NCI-H128 (cell line): ENCODE results near the gene ZFP36L2.
"Not testable (repeated sequence)": the region's sequence is repeated elsewhere in the genome, so short reads cannot be mapped to it uniquely, and the experiment has no call there.

ENCODE experiments used
- DNase-seq: peaks from one replicate; lab custom pipeline; 2025; ENCODE audit not compliant: unreplicated experiment; lab: John Stamatoyannopoulos, UW

ZFP36L2 gene

DNA sequence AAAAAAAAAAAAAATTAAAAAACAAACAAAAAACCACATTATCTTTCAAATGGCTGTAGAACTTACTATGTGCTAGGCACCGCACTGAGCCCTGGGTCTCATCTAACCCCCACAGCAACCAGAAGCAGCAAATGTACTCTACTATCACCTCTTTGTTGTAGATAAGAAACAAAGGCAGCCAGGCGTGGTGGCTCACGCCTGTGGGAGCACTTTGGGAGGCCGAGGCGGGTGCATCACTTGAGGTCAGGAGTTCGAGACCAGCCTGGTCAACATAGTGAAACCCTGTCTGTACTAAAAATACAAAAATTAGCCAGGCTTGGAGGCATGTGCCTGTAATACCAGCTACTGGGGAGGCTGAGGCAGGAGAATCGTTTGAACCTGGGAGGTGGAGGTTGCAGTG is 36.5 kb downstream of the ZFP36L2 start:
- DNase-seq, result not testable (repeated sequence)

DNA sequence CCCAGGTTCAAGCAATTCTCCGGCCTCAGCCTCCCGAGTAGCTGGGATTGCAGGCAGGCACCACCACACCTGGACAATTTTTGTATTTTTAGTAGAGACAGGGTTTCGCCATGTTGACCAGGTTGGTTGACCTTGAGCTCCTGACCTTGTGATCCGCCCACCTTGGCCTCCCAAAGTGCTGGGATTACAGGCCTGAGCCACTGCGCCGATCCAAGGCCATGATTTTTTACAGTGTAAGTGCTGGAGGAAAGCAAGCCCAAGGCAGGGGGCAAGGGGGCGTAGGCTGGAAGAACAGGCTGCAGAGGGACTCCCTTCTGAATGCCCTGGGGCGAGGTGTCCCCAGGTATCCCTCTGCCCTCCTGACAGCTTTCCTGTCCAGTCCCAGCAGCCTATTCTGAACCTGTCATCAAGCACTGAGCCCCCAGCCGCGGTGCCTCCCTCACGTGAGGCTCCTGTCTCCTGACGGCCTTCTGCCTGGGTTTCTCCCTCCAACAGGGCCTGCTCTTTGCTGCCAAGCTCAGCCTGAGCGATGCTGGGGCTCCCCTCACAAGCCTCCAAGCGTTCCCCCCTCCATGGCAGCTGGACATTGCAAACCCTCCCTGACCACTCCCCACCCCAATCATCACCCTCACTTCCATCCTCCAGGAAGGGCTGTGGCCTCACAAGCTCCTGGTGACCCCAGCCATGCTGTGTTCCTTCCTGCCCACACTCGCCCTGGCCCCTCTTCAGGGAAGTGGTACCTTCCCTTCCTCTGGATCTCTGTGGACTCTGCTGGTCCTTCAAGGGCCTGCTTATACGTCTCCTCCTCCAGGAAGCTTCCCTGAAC is 37.6 kb downstream of the ZFP36L2 start:
- no peak for DNase-seq

DNA sequence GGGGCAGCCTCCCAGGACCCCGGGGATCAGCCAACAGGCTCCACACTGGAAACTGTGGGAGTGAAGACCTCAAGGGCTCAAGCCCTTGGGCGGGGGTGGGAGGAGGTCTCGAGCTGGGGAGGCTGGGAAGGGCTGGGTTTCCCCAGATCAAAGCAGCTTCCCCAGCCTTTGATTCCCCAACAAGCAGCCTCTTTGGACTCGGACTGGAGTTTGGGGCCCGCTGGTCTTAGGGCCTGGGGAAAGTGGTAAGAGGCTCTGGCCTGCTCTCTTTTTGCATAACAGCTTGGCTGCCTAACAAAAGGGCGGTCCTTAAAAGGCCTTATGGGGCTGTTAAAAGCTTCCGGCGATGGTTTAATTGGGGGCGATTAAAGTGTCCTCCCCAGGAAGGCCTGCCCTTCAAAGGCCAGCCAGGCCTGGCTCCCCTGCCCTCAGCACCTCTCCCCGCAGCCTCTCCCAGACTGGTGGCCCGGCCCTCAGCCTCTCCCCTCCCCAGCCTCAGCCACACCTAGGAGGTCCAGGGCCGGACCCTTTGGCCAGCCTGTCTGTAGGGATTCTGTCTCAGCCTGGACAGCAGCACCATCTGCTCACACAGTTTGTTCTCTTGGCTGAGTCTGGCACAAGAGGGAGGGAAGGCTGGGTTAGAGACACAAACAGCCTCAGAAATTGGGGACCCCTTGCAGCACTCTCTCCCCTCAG is 39.6 kb downstream of the ZFP36L2 start:
- DNase-seq, result no peak

DNA sequence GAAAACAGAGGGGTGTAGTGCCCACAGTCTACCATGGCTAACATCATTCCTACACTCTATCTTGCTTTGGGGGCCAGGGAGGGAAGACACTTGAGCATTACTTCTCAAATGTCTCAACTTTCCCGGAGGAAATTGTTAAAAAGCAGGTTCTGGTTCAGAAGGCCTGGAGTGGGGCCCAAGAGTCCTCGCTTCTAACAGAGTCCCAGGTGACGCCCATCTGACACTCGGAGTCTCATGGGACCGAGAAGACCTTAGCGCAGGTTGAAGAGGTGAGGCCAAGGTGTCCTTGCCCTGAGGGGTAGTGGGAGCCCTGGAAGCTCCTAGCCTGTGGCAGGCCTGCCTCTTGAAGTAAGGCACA is 40.1 kb downstream of the ZFP36L2 start:
- no peak for DNase-seq

DNA sequence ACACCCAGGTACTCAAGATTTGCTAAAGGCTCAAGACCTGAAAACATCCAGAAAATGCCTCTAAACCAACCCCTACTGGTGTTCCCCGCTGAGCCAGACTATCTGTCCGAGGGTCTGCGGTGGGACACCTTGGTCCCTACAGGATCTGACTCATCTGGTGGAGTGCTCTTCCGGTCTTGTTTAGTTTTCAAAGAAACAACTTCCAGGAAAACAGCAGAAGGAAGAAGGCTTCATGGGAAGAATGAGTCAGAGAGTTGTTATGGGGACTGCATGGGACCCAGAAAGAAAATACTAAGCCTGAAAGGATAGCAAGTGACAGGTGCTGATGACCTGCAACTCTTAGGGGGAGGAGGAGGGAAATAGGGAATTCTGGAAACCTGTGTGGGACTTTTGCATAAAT is 41.3 kb downstream of the ZFP36L2 start:
- DNase-seq, result no peak

DNA sequence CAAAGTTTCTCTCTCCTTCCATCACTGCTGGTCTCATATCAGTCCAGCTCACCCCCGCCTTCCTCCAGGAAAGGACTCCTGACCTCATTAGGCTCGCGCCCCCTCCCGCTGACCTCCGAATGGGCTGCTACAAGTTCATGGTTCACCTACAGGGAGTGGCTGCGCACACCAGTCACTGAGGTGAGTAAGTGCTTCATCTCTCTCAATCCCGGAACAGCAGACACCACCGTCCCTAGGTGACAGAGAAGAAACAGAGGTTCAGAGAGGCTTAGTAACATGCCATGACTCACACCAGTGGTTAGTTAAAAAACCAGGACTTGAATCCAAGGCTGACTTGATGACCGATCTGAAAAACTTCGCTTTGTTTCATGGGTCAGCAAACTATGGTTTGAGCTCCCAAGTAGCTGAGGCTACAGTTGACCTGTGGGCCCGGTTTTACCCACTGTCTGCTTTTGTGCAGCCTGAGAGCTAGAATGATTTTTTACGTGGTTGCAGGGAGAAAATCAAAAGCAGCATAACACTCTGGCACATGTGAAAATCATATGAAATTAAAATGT is 42.0 kb downstream of the ZFP36L2 start:
- no peak for DNase-seq

DNA sequence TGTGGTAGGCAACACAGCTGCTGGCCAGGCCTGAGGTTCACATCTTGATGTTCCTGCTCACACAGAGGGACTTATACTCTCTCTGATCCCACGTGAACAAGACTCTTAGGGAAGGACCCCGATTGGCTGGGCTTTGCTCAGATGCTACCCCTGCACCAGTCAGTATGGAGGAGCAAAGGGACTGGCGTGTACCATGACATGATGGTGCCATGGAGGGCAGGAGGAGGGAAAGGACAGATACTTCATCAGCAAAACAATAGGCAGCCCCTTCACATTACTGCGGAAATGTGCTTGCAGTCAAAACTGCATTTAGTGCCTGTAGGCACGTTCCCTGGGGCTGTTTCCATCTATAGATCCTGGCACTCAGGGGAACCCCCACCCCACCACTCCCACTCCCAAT is 42.7 kb downstream of the ZFP36L2 start:
- DNase-seq, result no peak

DNA sequence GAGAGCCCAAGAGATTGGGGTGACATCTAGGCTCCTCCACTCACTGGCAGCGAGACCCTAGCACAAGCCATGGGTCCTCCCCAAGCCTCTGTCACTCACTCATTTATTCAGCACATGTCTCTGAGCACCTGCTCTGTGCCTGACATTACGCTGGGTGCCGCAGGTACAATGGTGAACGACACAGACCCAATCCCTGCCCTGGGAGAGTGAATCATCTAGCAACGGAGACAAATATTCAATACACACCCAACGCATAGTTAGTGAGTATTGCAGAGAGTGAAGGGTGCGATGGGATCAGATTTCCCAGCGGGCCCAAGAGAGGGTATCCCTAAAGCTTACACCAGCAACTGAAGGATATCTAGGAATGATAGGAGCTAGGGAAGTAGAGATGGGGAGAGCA is 45.5 kb downstream of the ZFP36L2 start:
- DNase-seq, result no peak

DNA sequence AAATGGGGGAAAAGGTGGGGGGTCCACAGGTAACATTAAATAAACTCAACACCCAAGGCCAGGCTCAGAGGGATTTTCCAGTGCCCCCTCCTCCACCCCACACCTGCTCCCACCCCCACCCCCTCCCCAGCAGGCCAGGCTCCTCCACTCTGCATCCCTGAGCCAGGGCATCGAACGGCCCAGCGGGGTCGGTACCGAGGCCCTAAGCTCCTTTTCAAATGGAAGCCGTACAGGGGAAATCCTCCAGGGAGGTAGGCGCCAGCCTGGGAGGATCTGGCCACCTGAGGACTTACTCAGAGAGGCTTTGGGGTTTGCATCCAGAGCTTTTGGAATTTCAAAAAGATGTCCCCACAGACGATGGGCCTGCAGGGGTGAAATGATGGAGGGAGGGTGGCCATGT is 46.5 kb downstream of the ZFP36L2 start:
- DNase-seq, result no peak

DNA sequence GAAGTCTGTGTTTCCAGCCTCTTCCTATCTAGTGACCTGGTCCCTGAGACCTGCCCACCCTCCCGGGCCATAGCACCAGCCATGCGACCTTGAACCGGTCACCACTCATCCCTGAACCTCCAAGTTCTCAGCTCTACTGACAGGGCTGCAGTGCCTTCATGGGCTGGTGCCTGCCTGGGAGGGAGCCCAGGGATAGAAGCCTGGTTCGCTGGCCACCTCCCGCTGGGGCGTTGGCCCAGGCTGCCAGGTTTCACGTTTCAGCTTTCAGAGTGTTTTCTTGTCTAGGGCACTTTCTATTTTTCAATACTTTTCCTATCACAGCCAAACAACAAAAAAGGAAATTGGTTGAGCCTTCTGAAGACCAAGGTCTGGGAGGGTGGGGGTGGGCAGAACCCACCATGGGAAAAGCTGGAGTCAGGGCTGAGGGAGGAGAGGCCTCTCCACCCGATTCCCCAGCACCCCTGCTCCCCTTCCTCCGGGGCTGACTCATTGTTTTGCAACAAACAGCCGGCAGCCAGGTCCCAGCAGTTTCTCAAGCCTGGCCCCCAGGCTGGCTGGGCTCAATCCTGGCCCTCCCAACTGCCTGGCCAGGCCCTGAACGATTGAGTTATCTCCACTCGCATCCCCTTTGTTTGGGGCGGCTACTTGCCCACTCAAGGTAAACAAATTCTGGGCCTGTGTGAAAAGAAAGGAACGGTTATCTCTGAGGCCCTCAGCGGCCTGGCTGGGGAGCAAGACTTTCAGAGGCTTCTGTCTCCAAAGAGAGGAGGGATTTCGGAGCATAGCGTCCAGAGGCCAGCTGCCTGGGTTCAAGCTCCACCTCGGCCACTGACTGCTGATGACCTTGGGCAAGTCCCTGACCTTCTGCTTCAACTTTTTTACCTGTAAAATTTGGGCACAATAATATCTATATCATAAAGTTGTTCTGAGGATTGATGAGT is 47.5 kb downstream of the ZFP36L2 start:
- DNase-seq, result peak; percentile 14

DNA sequence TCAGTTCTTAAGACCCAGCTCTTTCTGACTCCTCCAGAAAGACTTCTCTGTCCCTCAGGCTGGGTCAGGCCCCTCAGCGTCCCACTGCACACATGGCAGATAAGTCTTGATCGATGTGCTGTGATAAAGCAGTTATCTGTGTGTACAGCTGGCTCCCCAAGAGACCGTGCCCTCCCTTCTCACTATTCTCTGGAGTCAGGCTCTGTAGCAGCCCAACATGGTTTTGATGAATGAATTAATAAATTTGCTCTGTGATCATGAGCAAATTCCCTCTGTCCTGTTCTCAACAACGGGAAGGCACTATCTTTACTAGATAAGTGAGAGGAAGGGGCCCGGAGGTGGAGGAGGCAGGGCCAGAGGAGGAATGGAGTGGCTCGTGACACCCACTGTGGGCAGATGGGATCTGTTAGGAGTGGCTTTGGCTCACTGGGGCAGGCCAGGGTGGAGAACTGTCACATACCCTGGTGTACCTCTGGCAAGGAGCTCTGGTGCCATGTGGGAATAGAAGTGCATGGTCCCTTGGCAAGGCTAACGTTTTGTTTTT is 48.3 kb downstream of the ZFP36L2 start:
- no peak for DNase-seq

DNA sequence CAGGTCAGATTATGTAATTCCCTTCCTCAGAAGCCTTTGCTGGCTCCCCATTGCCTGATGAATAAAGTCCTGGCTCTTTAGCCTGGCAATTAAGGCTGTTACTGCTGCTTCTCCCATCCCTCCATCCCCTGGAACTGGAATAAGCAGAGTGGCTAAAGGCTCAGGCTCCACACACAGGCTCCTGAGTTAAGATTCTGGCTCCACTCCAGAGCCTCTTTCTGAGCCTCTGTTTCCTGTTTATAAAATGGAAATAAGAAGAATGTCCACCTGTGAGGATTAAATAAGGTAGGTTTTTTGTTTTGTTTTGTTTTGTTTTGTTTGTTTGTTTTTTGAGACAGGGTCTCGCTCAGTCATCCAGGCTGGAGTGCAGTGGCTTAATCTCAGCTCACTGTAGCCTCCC is 50.0 kb downstream of the ZFP36L2 start:
- DNase-seq, result no peak

DNA sequence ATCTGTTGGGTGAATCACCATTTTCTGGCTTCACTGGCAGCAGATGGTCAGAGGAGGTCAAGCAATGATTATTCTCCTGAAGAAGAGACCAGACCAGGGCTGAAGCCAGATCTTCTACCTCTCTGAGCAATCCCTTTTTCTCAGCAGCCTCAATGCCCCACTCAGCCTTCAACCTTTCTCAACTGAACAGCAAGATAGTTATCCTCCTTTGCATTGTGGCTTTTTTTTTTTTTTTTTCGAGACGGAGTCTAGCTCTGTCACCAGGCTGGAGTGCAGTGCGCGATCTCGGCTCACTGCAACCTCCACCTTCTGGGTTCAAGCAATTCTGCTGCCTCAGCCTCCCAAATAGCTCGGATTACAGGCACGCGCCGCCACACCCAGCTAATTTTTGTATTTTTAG is 50.5 kb downstream of the ZFP36L2 start:
- DNase-seq, result no peak

DNA sequence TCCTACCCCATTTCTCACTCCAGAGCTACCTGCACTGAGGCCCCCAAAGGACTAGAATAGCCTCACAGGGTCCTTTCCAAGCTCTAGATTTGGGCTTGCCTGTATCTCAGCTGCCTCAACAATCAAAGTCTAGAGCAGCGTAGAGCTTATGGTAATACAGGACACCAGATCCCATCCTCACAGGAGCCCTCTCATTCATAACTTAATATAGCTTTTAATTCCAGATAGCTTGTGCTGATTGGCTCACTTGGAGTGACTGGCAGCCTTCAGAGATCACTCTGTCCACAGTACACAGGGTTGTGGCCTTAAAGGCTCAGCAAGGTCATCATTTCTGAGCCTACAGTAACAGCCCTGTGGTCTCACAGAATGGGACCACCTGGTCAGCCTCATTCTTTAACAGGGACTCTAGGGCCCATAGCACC is 51.4 kb downstream of the ZFP36L2 start:
- DNase-seq, result no peak

DNA sequence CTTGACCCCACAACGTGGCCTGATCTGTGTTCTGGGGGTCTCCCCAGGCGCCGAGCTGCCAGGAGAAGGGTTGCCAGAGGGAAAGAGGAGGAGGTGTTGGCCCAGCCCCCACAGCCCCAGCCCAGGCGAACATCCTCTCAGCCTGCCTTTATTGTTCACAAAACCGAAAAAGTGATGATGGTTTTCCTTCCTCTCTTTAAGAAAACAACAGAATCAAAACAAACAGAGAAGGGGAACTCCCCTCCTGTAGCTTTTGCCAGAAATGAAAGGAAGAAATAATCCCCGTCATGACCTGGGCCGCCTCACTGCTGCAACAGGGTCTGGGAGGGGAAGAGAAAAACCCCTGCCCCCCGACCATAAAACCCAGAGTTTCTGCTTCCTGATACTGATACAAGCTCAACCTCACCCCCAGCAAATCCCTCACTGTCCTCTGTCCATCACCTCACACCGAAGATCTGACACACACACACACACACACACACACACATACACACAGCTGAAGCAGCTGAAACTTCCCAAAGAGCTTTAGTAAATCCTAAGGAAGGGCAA is 52.0 kb downstream of the ZFP36L2 start:
- DNase-seq, result no peak
